Coronary artery (tissue), 2 donors: ENCODE data around the gene SMG5.

Experiments used
- DNase-seq: peaks from one replicate; pipeline ENCODE4 v3.0.0-alpha.2; 2017; ENCODE audit warnings: low spot score
- H3K27ac ChIP-seq, 2 donors: fragments of 200-600 bp; sonication (generic); one replicate each; pipeline ENCODE4 v1.5.1; 2016 to 2019
- H3K4me3 ChIP-seq: fragments of 200-600 bp; sonication (generic); 2 replicates; pipeline ENCODE4 v1.5.1; 2016; ENCODE audit warnings: mild to moderate bottlenecking, moderate library complexity
- TF ChIP-seq, protein P1 (sequence below): fragments of 200-600 bp; sonication (generic); IDR thresholded peaks from one replicate; pipeline ENCODE4 v1.5.1; 2019; ENCODE audit warnings: antibody characterized with exemption

SMG5 gene

DNA sequence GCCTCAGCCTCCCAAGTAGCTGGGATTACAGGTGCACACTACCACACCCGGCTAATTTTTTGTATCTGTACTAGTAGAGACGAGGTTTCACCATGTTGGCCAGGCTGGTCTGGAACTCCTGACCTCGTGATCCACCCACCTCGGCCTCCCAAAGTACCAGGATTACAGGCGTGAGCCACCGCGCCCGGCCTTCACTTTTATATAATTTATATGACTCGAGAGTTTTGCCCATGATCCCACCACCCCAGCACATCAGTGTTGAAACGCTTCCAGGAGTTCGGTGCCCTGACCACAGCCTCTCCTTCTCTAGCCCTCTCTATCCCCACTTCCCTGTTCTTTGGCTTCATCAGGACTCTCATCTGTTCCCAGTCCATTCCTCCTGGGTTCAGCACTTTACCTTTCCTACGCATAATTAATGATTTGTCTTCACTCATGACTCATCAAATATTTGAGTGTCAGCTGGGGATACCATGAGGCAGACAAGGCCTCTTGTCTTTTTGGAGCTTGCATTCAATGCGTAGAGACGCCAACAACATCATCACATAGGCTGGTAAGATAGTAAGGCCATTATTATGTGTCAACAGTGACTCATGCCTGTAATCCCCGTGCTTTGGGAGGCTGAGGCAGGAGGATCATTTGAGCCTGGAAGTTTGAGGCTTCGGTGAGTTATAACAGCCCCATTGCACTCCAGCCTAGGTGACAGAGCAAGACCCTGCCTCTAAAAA is 68.4 kb downstream of the SMG5 start:
- H3K27ac ChIP-seq, result peak overlapping the region in 1 of 2 donors; percentile 98
- H3K4me3 ChIP-seq, result peak overlapping the region; percentile 90
- no peak for DNase-seq

DNA sequence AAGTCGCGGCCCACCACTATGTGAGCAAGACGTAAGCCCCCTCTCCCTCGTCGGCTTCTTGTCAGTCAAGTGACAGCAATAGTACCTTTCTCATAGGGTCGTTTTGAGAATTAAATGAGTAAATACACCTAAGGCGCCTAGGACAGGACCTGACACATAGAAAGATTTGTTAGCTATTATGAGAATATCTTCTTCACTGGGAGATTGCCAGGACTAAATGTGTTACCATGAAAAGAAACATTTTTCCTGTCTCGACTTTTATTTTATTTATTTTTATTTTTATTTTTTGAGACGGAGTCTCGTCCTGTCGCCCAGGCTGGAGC is 69.0 kb downstream of the SMG5 start:
- DNase-seq, result no peak
- Histone ChIP-seq H3K4me3 (peak overlapping the region; percentile 90), H3K27ac (peak overlapping the region; percentile 98 to 99)
- TF ChIP-seq, protein P1, sequence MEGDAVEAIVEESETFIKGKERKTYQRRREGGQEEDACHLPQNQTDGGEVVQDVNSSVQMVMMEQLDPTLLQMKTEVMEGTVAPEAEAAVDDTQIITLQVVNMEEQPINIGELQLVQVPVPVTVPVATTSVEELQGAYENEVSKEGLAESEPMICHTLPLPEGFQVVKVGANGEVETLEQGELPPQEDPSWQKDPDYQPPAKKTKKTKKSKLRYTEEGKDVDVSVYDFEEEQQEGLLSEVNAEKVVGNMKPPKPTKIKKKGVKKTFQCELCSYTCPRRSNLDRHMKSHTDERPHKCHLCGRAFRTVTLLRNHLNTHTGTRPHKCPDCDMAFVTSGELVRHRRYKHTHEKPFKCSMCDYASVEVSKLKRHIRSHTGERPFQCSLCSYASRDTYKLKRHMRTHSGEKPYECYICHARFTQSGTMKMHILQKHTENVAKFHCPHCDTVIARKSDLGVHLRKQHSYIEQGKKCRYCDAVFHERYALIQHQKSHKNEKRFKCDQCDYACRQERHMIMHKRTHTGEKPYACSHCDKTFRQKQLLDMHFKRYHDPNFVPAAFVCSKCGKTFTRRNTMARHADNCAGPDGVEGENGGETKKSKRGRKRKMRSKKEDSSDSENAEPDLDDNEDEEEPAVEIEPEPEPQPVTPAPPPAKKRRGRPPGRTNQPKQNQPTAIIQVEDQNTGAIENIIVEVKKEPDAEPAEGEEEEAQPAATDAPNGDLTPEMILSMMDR, result no peak

More for the DNA sequence above, 68.4 kb downstream of the SMG5 start:
- TF ChIP-seq, protein P1, result no peak

DNA sequence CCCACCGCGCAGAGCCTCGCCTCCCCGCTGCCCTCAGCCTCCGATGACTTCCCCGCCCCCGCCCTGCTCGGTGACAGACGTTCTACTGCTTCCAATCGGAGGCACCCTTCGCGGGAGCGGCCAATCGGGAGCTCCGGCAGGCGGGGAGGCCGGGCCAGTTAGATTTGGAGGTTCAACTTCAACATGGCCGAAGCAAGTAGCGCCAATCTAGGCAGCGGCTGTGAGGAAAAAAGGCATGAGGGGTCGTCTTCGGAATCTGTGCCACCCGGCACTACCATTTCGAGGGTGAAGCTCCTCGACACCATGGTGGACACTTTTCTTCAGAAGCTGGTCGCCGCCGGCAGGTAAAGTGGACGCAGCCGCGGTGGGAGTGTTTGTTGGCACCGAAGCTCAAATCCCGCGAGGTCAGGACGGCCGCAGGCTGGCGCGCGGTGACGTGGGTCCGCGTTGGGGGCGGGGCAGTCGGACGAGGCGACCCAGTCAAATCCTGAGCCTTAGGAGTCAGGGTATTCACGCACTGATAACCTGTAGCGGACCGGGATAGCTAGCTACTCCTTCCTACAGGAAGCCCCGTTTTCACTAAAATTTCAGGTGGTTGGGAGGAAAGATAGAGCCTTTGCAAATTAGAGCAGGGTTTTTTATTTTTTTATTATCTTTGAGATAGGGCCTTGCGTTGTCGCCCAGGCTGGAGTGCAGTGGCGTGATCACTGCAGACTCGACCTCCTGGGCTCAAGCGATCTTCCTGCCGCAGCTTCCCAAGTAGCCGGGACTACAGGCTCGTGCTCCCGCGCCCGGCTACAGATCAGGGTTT is 69.6 kb downstream of the SMG5 start, which contains the start of gene PMF1:
Gene PMF1 (plus strand): TSS at position 175 of the 811 bp plus-strand sequence. CDS start 9 bp downstream, at position 184.
- peak within 1 kb of the TSS; percentile 90 for H3K4me3 ChIP-seq
- peak; percentile 98 for DNase-seq
- peak within 1 kb of the TSS; percentile 98 to 99 for H3K27ac ChIP-seq
- TF ChIP-seq, protein P1, result no peak

DNA sequence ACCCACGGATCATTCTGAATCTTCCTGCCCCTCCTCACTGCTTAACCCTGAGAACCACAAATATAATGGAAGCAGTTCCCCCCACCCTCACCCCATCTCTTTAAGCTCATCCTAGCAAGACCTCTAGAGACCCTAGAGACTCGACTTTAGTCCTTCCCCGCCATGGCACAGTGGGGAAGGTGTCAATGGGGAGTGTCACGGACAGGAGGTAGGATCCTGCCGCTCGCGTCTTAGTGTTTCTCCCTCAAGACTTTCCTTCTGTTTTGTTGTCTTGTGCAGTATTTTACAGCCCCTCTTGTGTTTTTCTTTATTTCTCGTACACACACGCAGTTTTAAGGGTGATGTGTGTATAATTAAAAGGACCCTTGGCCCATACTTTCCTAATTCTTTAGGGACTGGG is 70.5 kb downstream of the SMG5 start:
- Histone ChIP-seq H3K4me3 (peak overlapping the region; percentile 90), H3K27ac (peak overlapping the region; percentile 98 to 99)
- no peak for DNase-seq
- TF ChIP-seq, protein P1, result no peak

DNA sequence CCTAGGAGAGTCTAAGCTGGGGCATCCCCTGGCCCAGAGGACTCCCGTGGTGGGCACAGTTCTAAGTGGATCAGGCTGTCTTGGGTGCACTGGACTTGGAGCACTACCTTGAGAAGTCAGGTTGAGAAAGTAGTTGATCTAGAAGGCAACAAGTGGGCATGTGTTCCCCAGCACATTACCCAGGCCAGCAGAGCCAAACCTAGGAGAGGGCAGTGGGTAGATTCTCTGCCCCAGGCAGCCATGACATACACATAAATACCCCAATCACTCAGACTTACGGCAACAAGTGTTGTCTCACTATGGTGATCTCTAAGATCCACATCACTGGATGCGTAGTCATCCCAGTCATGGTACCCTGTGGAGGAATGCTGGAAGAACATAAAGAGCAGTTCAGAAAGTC is 71.4 kb downstream of the SMG5 start:
- H3K27ac ChIP-seq, result no peak overlapping the region
- DNase-seq, result no peak
- H3K4me3 ChIP-seq, result no peak overlapping the region
- TF ChIP-seq, protein P1, result no peak

DNA sequence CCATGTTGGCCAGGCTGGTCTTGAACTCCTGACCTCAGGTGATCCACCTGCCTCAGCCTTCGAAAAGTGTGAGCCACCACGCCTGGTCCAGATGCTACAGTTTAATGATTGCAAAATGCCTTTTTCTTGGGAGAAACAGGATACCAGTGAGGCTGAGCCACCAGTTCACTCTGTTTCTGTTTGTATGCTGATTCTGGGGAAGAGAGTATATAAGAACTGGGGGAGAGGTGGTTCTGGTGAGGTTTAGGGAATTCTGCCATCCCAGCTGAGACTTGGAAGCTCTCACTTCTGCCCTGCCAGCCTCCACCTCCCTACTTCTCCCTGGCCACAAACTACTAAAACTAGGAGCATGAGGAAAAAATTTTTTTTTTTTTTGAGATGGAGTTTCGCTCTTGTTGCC is 77.9 kb downstream of the SMG5 start:
- TF ChIP-seq, protein P1, result no peak
- H3K27ac ChIP-seq, result peak overlapping the region in 1 of 2 donors; percentile 15
- no peak for DNase-seq
- no peak overlapping the region for H3K4me3 ChIP-seq
